GM11168 (cell line): ENCODE results near the gene BMX.

ENCODE experiments used
- in situ Hi-C: fragments of 300-500 bp; cut with MboI; formaldehyde crosslinking; loops from one replicate; pipeline ENCODE4 v1.12.0; 2022; ENCODE audit warnings: low sequenced_read_pairs; ENCODE audit not compliant: unreplicated experiment

Gene BMX

DNA sequence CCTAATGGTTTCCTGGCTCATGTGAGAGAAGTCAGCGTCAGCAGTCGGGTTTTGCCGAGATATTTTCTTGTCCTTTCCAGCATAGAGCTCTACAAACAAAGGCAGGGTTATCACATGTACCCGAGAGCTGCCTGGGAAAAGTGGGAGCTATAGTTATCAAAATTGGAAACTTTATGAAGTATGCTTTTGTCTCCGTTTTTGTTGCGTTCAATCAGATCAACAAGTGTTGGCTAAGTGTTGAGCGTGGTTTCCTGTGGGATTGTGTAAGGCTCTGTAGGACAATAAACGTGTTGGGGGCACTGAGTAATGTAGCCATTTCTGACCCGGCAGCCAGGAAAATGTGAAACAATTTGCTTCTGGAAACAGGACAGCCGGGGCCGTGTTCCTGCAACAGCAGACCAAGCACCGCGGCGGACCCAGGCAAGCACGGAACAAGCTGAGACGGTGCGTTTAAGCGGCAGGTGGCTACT is at the start of gene BMX:
Gene BMX, plus strand, starts transcription at position 311 of the 470 bp plus-strand sequence. CDS start 7,547 bp downstream, outside the sequence.
- in situ Hi-C loops = no loop called here

- in situ Hi-C loops = no loop called here
Measured at GRCh38 chrX:15451913-15452312, 48.7 kb upstream of the BMX start.

DNA sequence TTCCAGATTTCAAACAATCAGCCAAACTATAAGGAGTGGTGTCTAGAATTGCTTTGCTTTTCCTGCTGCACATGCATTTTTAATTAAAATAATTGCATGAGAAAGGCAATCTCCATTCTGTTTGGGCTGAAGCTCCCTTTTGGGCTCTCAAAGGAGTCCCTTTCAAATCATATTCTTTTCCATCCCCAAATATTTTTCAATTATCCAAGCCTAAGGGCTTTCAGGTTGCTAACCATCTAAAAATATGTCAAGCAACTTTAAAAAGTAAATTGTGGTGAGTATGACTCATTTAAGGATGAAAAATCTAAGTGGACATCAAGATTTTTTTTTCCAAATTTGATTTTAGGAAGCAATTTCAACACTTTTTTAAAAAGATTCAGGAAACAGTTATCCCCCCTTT is 35.9 kb upstream of the BMX start:
- in situ Hi-C loops = loop anchor here (5.0 kb wide), 1 partner anchor 117 kb away; no protein-coding TSS in a partner anchor

- in situ Hi-C loops = loop anchor here (5.0 kb wide), 1 partner anchor 118 kb away; no protein-coding TSS in a partner anchor
Measured at GRCh38 chrX:15465347-15465746, 35.3 kb upstream of the BMX start.

- in situ Hi-C loops = loop anchor here (5.0 kb wide), 1 partner anchor 119 kb away; no protein-coding TSS in a partner anchor
Measured at GRCh38 chrX:15465896-15466651, 34.5 kb upstream of the BMX start.

DNA sequence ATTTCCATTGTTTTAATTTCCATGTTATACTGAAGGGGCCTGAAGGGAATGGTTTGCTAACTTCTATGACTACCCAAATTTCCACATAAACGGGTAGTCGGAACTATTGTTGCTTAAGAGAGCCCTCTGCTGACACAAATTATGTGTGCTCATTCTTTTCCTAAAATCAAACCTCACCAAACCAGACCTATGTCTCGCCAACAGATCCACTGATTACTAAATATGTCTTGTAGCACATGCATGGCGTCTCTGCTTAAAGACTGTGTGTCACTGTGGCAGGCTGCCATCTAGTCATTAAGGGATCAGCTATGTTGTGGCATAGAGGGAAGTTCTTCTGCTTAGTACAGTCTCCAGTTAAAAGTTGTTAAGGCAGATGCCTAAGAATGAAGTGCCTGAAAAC is 32.6 kb upstream of the BMX start:
- in situ Hi-C loops = loop anchor here (5.0 kb wide), 1 partner anchor 121 kb away; no protein-coding TSS in a partner anchor

GRCh38 chrX:15469613-15470012 is 31.0 kb upstream of the BMX start:
- in situ Hi-C loops = loop anchor here (5.0 kb wide), 1 partner anchor 122 kb away; no protein-coding TSS in a partner anchor

DNA sequence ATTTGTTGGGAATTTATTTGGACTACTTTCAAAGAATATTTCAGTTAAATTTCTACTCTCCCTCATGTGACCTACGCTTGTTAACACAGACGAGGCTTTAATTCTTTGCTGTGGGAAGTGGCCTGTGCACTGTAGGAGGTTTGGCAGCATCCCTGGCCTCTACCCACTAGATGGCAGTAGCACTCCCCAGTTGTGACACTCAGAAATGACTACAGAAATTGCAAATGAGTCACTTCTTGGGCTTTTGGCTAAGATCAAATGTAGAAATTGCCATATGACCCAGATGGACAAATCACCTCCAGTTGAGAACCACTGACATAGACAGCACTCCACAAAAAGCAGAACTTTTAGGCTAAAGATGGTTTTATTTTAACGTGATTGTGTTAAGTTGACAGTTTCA is 29.6 kb upstream of the BMX start:
- in situ Hi-C loops = no loop called here

GRCh38 chrX:15472531-15472930 is 28.1 kb upstream of the BMX start:
- in situ Hi-C loops = no loop called here

DNA sequence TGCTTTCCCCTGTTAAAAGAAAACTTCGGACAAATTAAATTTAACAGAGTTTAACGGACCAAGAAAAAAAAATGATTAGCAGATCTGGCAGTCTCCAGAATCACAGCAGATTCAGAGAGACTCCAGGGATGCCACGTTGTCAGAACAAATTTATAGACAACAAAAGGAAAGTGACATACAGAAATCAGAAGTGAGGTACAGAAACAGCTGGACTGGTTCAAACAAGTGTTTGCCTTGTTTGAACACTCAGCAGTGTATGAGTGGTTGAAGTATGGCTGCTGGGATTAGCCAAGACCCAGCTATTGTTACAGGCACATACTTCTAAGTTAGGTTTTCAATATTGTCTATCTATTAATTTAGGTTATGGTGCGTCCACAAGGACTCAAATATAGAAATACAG is 26.6 kb upstream of the BMX start:
- in situ Hi-C loops = no loop called here

DNA sequence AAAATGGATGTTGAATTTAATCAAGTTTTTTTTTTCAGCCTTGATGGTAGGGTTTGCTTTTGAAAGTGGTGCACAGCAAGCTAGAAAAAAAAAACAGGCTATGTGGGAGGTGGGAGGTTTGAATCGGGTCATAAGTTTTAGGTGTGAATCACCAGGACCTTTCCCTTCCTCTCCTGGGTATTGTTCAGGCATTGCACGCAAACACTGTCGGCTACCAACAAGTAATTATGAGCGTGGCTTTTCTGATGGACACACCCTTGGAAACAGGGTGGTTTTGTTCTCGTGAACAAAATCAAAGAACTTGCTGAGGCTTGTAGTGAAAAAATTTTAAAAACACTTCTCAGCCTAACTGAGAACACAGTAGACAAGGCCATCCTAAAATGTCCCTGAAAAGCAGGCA is 25.6 kb upstream of the BMX start:
- in situ Hi-C loops = loop anchor here (25.0 kb wide), 1 partner anchor 187 kb away; the partner anchor contains the start of gene CLTRN

- in situ Hi-C loops = loop anchor here (25.0 kb wide), 1 partner anchor 187 kb away; the partner anchor contains the start of gene CLTRN
Measured at GRCh38 chrX:15475486-15475885, 25.1 kb upstream of the BMX start.

DNA sequence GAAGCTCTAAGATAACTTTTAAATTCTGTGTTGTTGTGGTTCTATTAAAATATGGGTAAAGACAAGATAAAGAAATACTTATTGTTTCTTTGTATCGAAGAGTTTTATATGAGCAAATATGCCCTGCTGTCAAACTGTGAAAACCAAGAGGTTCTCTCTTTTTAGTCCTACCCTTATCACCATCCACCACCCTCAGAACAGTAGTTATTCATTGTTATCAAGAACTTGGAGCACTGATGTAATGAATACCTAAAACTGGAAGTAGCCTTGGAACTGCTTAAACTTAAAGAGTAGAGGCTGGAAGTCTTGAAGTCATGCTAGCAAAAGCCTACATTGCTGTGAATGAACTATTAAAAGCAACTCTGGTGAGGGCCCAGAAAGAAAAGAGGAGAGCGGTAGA is 16.7 kb upstream of the BMX start:
- in situ Hi-C loops = loop anchor here (25.0 kb wide), 1 partner anchor 178 kb away; the partner anchor contains the start of gene CLTRN

DNA sequence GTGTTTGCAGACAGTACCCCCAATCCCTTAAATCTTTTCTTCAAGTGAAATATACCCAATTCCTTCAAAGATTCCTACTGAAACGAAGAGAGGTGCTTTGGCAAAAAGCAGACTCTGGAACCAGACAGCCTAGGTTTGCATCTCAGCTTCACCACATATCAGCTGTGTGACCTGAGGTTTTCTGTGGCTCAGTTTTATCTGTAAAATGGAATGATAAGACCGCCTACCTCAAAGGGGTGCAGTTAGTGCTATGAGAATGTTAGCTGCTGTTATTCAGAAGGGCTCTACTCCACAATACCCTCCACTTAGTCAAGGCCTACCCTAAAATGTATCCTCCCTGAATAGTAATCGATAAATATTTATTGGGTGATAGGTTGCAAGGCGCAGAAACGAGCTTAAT is 8.1 kb upstream of the BMX start:
- in situ Hi-C loops = loop anchor here (25.0 kb wide), 1 partner anchor 170 kb away; the partner anchor contains the start of gene CLTRN

DNA sequence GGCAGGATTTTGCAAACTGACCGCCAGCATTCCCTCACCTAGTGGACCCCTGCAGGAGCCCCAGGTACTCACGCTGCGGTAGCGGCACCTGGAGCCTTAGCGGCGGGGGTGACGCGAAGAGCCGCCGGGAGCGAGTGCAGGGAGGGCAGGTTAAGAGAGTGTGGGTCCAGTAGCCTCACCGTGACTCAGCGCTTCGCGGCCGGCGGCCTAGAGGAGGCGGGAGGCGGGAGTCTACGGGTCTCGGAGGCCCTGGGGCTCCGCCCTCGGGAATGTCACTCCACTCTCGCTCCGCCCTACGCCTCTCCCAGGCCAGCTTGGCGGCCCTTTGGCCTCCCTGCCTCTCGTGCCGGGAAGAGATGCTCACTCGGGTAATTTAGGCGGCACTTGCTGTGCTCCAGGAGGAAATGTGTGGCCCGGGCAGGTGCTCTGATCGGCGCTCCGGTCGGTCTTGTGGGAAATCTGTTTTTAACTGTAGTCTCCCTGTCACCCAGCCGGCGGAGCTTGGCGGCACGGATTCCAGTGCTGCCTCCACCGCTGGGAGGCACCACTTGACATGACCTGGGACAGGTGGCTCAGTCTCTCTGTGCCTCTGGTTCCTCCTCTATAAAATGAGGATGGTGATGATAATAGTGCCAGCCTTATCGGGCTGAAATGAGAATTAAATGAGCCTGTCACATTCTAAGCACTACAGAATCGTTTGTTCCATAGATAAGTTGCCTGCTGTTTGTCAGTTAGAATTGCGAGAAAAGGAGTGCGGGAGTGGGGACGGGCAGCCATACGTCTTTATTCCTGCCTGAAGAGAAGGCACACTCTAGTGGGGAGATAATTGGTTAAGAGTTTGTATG is 7.3 kb upstream of the BMX start, which contains the start of gene PIR:
Gene PIR, minus strand, starts transcription at position 216 of the 845 bp plus-strand sequence. CDS start 2,076 bp downstream, outside the sequence.
- in situ Hi-C loops = loop anchor here (25.0 kb wide), 1 partner anchor 169 kb away; the partner anchor contains the start of gene CLTRN

- in situ Hi-C loops = loop anchor here (25.0 kb wide), 1 partner anchor 166 kb away; the partner anchor contains the start of gene CLTRN
Measured at GRCh38 chrX:15495801-15496200, 4.8 kb upstream of the BMX start.

DNA sequence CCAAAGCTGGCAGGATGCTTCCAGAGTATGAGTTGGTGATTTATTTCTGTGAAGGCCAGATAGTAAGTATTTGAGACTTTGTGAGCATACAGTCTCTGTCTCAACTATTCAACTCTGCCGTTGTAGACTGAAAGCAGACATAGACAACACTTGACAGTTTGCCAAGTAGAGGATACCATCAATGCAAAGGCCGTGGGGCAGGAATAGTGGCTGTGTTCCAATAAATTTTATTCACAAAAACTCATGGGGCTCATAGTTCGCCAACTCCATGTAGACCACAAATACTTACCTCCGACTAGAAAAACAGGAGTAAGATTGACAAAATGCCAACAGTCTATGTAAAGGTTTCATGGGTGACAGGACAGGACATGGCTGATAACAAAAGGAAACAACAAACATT is 3.8 kb upstream of the BMX start:
- in situ Hi-C loops = loop anchor here (25.0 kb wide), 1 partner anchor 165 kb away; the partner anchor contains the start of gene CLTRN

GRCh38 chrX:15497865-15498264 is 2.7 kb upstream of the BMX start:
- in situ Hi-C loops = loop anchor here (25.0 kb wide), 1 partner anchor 164 kb away; the partner anchor contains the start of gene CLTRN

DNA sequence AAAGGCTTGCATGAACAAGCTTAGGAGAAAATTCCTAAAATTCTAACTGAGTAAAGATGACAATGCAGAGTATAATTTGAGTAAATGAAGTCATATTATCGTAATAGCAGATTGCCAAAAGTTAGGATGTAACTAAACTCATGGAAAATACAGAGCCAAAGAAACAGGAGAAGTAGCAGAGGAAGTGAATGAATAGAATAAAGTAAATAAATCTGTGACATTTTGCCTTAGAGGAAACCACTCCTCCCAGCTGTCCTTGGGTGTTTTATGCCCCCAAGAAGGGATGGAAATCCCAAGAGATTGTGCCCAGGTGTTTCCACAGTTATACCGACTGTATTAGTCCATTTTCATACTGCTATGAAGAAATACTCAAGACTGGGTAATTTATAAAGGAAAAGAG is 1.9 kb upstream of the BMX start:
- in situ Hi-C loops = loop anchor here (25.0 kb wide), 1 partner anchor 164 kb away; the partner anchor contains the start of gene CLTRN

DNA sequence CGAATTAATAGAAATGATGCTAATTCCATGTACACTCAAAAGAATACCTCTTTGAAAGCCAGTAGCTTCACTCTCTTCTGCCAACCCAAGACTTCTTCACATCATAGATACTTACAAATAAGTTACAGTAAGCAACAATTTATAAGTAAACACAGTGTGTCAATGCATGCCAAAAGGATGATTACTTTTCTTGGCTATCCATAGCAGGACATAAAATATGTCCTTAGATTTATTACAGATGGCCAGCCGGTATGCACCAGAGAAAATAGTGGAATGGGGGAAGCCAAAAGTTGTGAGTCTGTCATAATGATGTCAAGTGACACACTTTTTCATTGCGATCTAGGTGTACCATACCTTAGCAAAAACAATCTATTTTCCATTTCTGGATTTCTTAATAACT is 631 bp upstream of the BMX start:
- in situ Hi-C loops = loop anchor here (25.0 kb wide), 1 partner anchor 162 kb away; the partner anchor contains the start of gene CLTRN
